Keratinocyte (primary cell): ENCODE measurements around the gene EFCAB8. TPM values are rescaled to one million over a fixed set of nuclear protein-coding genes. Genes with fewer than 3 reads are reported as not detected.

Source experiments
- DNase-seq: peaks from one replicate; pipeline ENCODE4 v3.0.0-alpha.2; 2011; ENCODE audit warnings: low read depth, missing footprints, low spot score
- FAIRE-seq: peaks from 2 replicates; lab custom pipeline; 2011; peaks lifted over from hg19 to GRCh38; lab: Jason Lieb, UNC
- H2AFZ ChIP-seq: 2 replicates; pipeline ENCODE4 v1.6.0; 2012; ENCODE audit warnings: low read length, control low read depth, inconsistent platforms; ENCODE audit not compliant: control insufficient read depth
- H3K27ac ChIP-seq: 2 replicates; pipeline ENCODE4 v1.5.1; 2011; ENCODE audit warnings: low read length; ENCODE audit not compliant: control insufficient read depth, insufficient read depth
- H3K27me3 ChIP-seq: 3 replicates; pipeline ENCODE4 v1.6.0; 2011; ENCODE audit warnings: low read length; ENCODE audit not compliant: control insufficient read depth, insufficient read depth; ENCODE audit errors: extremely low read depth
- H3K36me3 ChIP-seq, 2 experiments: 2 replicates in 1 of 2; 3 replicates in 1 of 2; pipeline ENCODE4 v1.5.1; 2011; ENCODE audit warnings: low read length in 2 of 2, mild to moderate bottlenecking in 1 of 2; ENCODE audit not compliant: control insufficient read depth in 2 of 2, insufficient read depth in 2 of 2; ENCODE audit errors: extremely low read depth in 1 of 2
- H3K4me1 ChIP-seq: 3 replicates; pipeline ENCODE4 v1.5.1; 2011; ENCODE audit warnings: low read length; ENCODE audit not compliant: control insufficient read depth, insufficient read depth; ENCODE audit errors: extremely low read depth
- H3K4me2 ChIP-seq: 3 replicates; pipeline ENCODE4 v1.6.0; 2011; ENCODE audit warnings: low read depth, low read length; ENCODE audit not compliant: control insufficient read depth, insufficient read depth; ENCODE audit errors: extremely low read depth
- H3K4me3 ChIP-seq, 3 experiments: fragments of 200-600 bp in 1 of 3; sonication (generic) in 1 of 3; 2 replicates in 2 of 3; 3 replicates in 1 of 3; pipeline ENCODE4 v1.5.1; 2011 to 2016; ENCODE audit warnings: low read length in 3 of 3, mild to moderate bottlenecking in 3 of 3, control low read depth in 2 of 3, inconsistent platforms in 1 of 3, low read depth in 1 of 3, mixed read lengths in 1 of 3, mixed run types in 1 of 3, moderate library complexity in 1 of 3; ENCODE audit not compliant: control insufficient read depth in 2 of 3, insufficient read depth in 2 of 3; ENCODE audit errors: extremely low read depth in 1 of 3
- H3K79me2 ChIP-seq: 2 replicates; pipeline ENCODE4 v1.6.0; 2012; ENCODE audit warnings: low read length; ENCODE audit not compliant: control insufficient read depth, insufficient read depth
- H3K9ac ChIP-seq: 3 replicates; pipeline ENCODE4 v1.6.0; 2011; ENCODE audit warnings: low read length; ENCODE audit not compliant: control insufficient read depth, insufficient read depth; ENCODE audit errors: extremely low read depth
- H3K9me1 ChIP-seq: 3 replicates; pipeline ENCODE4 v1.6.0; 2011; ENCODE audit warnings: low read length; ENCODE audit not compliant: control insufficient read depth, insufficient read depth; ENCODE audit errors: extremely low read depth
- H3K9me3 ChIP-seq: 2 replicates; pipeline ENCODE4 v1.5.1; 2012; ENCODE audit warnings: low read depth, low read length; ENCODE audit not compliant: control insufficient read depth
- H4K20me1 ChIP-seq: 3 replicates; pipeline ENCODE4 v1.6.0; 2011; ENCODE audit warnings: low read length; ENCODE audit not compliant: control insufficient read depth, insufficient read depth; ENCODE audit errors: extremely low read depth
- CTCF ChIP-seq, 3 experiments: IDR thresholded peaks in 1 of 3; conservative IDR thresholded peaks in 1 of 3; optimal IDR thresholded peaks in 1 of 3; 2 replicates in 2 of 3; 3 replicates in 1 of 3; pipeline versions ENCODE3 to v1.5.1; 2011; ENCODE audit warnings: low read length in 3 of 3, mild to moderate bottlenecking in 3 of 3, moderate library complexity in 2 of 3, control low read depth in 1 of 3, inconsistent platforms in 1 of 3; ENCODE audit not compliant: insufficient read depth in 2 of 3; ENCODE audit errors: extremely low read depth in 1 of 3
- EZH2 ChIP-seq: IDR thresholded peaks from one replicate; pipeline ENCODE4 v1.6.1; 2012; ENCODE audit warnings: inconsistent platforms, mild to moderate bottlenecking, low read length, moderate library complexity
- dilution Hi-C: fragments of 300-500 bp; cut with MboI; formaldehyde crosslinking; loops from one replicate; pipeline ENCODE4 v1.7.0; 2020; ENCODE audit warnings: low sequenced_read_pairs; ENCODE audit not compliant: extremely low pct_ligation_motif_present
- polyA plus RNA-seq, 5 experiments: library from polyadenylated mRNA; depleted of rRNA in 3 of 5; stranded (reverse) in 3 of 5; stranded (forward) in 1 of 5; unstranded in 1 of 5; fragments of >200 nt; gene quantifications; 1 replicate in 1 of 5; 2 replicates in 3 of 5; 3 replicates in 1 of 5; pipeline versions ENCODE4 v1.2.1 to v1.2.3, GENCODE V29; 2011 to 2012; ENCODE audit warnings: missing spikeins in 2 of 5, low read depth in 1 of 5, low replicate concordance in 1 of 5

EFCAB8 gene
- polyA plus RNA-seq, 1 donor (not counting 4 experiments of a cell fraction or from before 2014, with no cell fraction given): 0.03 TPM

DNA sequence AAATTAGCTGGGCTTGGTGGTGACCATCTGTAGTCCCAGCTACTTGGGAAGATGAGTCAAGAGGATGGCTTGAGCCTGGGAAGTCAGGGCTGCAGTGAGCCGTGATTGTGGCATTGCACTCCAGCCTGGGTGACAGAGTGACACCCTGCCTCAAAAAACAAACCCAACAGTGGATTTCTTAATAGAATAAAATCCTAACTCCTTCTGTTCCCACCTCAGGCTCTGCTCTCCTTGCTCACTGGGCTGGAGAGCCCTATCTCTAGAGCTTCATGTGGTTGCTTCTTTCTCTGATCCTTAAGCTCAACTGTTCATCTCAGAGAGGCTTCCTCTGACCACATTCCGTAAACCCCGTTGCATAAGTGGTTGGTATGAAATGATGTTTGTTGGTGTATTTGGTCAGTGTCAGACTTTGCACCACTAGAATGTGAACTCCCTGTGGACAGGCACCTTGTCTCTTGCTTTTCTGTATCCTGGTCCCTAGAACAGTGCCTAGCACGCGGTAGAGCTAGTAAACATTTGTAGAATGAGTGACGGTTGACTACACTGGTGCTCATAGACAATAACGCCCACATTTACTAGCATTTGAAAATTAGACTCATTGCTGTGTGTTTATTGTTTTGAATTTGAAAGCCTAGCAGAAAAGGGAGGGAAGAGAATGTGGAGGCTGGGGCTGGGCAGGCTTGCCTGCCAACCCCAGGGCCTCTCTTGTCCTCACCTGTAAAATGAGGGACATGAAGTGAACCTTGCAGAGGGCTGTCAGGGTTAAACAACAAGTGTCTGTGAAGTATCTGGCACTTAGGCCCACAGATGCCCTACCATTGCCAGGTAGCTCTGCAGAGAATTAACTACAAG is 34.8 kb upstream of the EFCAB8 start:
- H3K27ac ChIP-seq: peak overlapping the region; percentile 6

DNA sequence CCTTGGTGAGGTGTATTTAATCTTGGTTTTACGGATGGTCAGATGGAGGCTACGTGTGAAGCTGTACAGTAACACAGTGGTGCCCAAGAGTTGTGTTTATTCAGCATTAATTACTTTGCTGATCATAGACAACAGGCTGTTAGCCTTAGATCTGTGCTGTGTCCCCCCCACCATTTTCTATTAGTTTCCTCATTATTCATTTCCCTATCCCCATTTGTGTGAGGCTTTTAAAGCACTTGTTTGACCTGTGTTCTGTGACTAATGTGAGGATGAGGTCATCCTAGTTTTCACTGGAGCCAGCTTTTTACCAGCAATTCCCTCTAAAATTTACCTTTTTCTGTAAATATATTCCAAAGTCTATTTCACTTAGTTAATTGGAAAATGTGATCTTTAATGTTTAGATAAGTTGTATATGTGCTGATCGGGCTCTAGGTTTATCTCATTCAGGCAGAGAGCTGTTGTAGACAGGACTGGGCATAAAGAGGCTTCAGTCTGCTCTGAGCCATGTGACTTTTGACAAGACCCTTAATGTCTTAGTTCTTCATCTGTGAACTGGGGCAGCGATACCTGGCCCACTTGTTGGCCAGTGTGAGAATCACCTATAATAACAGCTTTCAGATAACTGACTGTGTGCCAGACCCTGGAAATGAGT is 30.6 kb upstream of the EFCAB8 start:
- peaks cover 4 to 30% of the 10 kb centered on the region in 2 experiments for H3K36me3 ChIP-seq
- H3K4me2 ChIP-seq: no peak overlapping the region
- H3K9me1 ChIP-seq: peaks cover 2% of the 10 kb centered on the region

More for the DNA sequence above, 34.8 kb upstream of the EFCAB8 start:
- Histone ChIP-seq H3K4me3 (no peak overlapping the region), H3K27me3 (no peaks in the 10 kb centered on the region), H3K4me1 (peaks cover 31% of the 10 kb centered on the region), H2AFZ (no peak overlapping the region), H3K4me2 (no peak overlapping the region), H3K9ac (no peak overlapping the region), H3K79me2 (peaks cover 83% of the 10 kb centered on the region), H3K9me1 (peaks cover 3% of the 10 kb centered on the region), H4K20me1 (peaks cover 39% of the 10 kb centered on the region), H3K9me3 (no peaks in the 10 kb centered on the region), H3K36me3 (peaks cover 0 to 16% of the 10 kb centered on the region in 2 experiments)
- dilution Hi-C loops: no loop called here
- no peak for TF ChIP-seq CTCF (optimal IDR thresholded peaks at IDR 0.05 in 1 of 3, IDR thresholded peaks at IDR 0.05 in 1 of 3, conservative IDR thresholded peaks at IDR 0.05 in 1 of 3; ENCODE audit: extremely low read depth in 1 of 3, insufficient read depth in 2 of 3, low read length in 3 of 3)
- no peak for TF ChIP-seq EZH2
- FAIRE-seq: no peak
- DNase-seq: no peak

More for the DNA sequence above, 30.6 kb upstream of the EFCAB8 start:
- dilution Hi-C loops: no loop called here
- H3K4me3 ChIP-seq: no peak overlapping the region
- no peak for DNase-seq
- FAIRE-seq: peak; percentile 39
- H3K9ac ChIP-seq: no peak overlapping the region
- no peak overlapping the region for H3K27ac ChIP-seq
- peaks cover 22% of the 10 kb centered on the region for H4K20me1 ChIP-seq
- peaks cover 4% of the 10 kb centered on the region for H3K4me1 ChIP-seq
- no peaks in the 10 kb centered on the region for H3K9me3 ChIP-seq
- H3K27me3 ChIP-seq: no peaks in the 10 kb centered on the region
- H3K79me2 ChIP-seq: peaks cover 91% of the 10 kb centered on the region
- no peak for TF ChIP-seq EZH2
- no peak for TF ChIP-seq CTCF (optimal IDR thresholded peaks at IDR 0.05 in 1 of 3, IDR thresholded peaks at IDR 0.05 in 1 of 3, conservative IDR thresholded peaks at IDR 0.05 in 1 of 3; ENCODE audit: extremely low read depth in 1 of 3, insufficient read depth in 2 of 3, low read length in 3 of 3)
- H2AFZ ChIP-seq: no peak overlapping the region
